Activated naive CD4-positive, alpha-beta T cell treated with anti-CD3 and anti-CD28 coated beads, Interleukin-2, amount 50 U/mL, for 16 hours (primary cell): ENCODE data around the gene SETBP1.

ENCODE experiments used
- DNase-seq: peaks from one replicate; pipeline ENCODE4 v3.0.0-alpha.2; 2020

The SETBP1 gene

GRCh38 chr18:44998360-44998759 lies 317.7 kb downstream of the SETBP1 start:
- no peak for DNase-seq

- no peak for DNase-seq
Observed at GRCh38 chr18:45004546-45005080, 323.9 kb downstream of the SETBP1 start.

GRCh38 chr18:45006934-45007333 lies 326.2 kb downstream of the SETBP1 start:
- no peak for DNase-seq

- DNase-seq: no peak
Observed at GRCh38 chr18:45007531-45007930, 326.8 kb downstream of the SETBP1 start.

- no peak for DNase-seq
Observed at GRCh38 chr18:45008694-45009413, 328.2 kb downstream of the SETBP1 start.

- DNase-seq: no peak
Observed at GRCh38 chr18:45009756-45010155, 329.1 kb downstream of the SETBP1 start.

GRCh38 chr18:45012286-45012685 lies 331.6 kb downstream of the SETBP1 start:
- no peak for DNase-seq

- no peak for DNase-seq
Observed at GRCh38 chr18:45014047-45014501, 333.4 kb downstream of the SETBP1 start.

GRCh38 chr18:45015788-45016128 lies 335.1 kb downstream of the SETBP1 start:
- DNase-seq: no peak

- DNase-seq: no peak
Observed at GRCh38 chr18:45019469-45019868, 338.8 kb downstream of the SETBP1 start.

- no peak for DNase-seq
Observed at GRCh38 chr18:45023519-45023918, 342.8 kb downstream of the SETBP1 start.

GRCh38 chr18:45024357-45025088 lies 343.8 kb downstream of the SETBP1 start:
- DNase-seq: no peak

- no peak for DNase-seq
Observed at GRCh38 chr18:45025089-45025450, 344.4 kb downstream of the SETBP1 start.

- DNase-seq: no peak
Observed at GRCh38 chr18:45026162-45026561, 345.5 kb downstream of the SETBP1 start.

GRCh38 chr18:45034179-45034578 lies 353.5 kb downstream of the SETBP1 start:
- DNase-seq: no peak

GRCh38 chr18:45037618-45038017 lies 356.9 kb downstream of the SETBP1 start:
- no peak for DNase-seq

GRCh38 chr18:45039376-45039775 lies 358.7 kb downstream of the SETBP1 start:
- no peak for DNase-seq

- DNase-seq: no peak
Observed at GRCh38 chr18:45040879-45041278, 360.2 kb downstream of the SETBP1 start.

- DNase-seq: no peak
Observed at GRCh38 chr18:45044787-45045186, 364.1 kb downstream of the SETBP1 start.

GRCh38 chr18:45046228-45046627 lies 365.5 kb downstream of the SETBP1 start:
- DNase-seq: no peak

GRCh38 chr18:45046961-45047360 lies 366.3 kb downstream of the SETBP1 start:
- DNase-seq: no peak

GRCh38 chr18:45049578-45050319 lies 369.1 kb downstream of the SETBP1 start:
- no peak for DNase-seq
